IPS-11a (cell line): ENCODE results near the gene CERS1.

Source experiments
- H3K4me3 ChIP-seq: one replicate; pipeline ENCODE4 v1.5.1; 2013; ENCODE audit warnings: low read depth, low read length, control low read depth

CERS1 gene

GRCh38 chr19:18858906-18859646, 36.9 kb downstream of the CERS1 start:
- H3K4me3 ChIP-seq: no peak overlapping the region

- no peak overlapping the region for H3K4me3 ChIP-seq
Observed at GRCh38 chr19:18857223-18857622, 38.7 kb downstream of the CERS1 start.

- no peak overlapping the region for H3K4me3 ChIP-seq
Observed at GRCh38 chr19:18856385-18857126, 39.4 kb downstream of the CERS1 start.

- H3K4me3 ChIP-seq: no peak overlapping the region
Observed at GRCh38 chr19:18855647-18856384, 40.1 kb downstream of the CERS1 start.

- no peak overlapping the region for H3K4me3 ChIP-seq
Observed at GRCh38 chr19:18854982-18855381, 41.0 kb downstream of the CERS1 start.

GRCh38 chr19:18853755-18854427, 42.1 kb downstream of the CERS1 start:
- H3K4me3 ChIP-seq: no peak overlapping the region

- H3K4me3 ChIP-seq: no peak overlapping the region
Observed at GRCh38 chr19:18852648-18853047, 43.3 kb downstream of the CERS1 start.

- H3K4me3 ChIP-seq: no peak overlapping the region
Observed at GRCh38 chr19:18851673-18852325, 44.2 kb downstream of the CERS1 start.

GRCh38 chr19:18850471-18851375, 45.2 kb downstream of the CERS1 start:
- no peak overlapping the region for H3K4me3 ChIP-seq

GRCh38 chr19:18849838-18850400, 46.0 kb downstream of the CERS1 start:
- no peak overlapping the region for H3K4me3 ChIP-seq

- no peak overlapping the region for H3K4me3 ChIP-seq
Observed at GRCh38 chr19:18848878-18849661, 46.9 kb downstream of the CERS1 start.

GRCh38 chr19:18847549-18848463, 48.2 kb downstream of the CERS1 start:
- H3K4me3 ChIP-seq: no peak overlapping the region

GRCh38 chr19:18846862-18847548, 49.0 kb downstream of the CERS1 start:
- no peak overlapping the region for H3K4me3 ChIP-seq

- H3K4me3 ChIP-seq: no peak overlapping the region
Observed at GRCh38 chr19:18845961-18846360, 50.0 kb downstream of the CERS1 start.

- H3K4me3 ChIP-seq: no peak overlapping the region
Observed at GRCh38 chr19:18844806-18845329, 51.1 kb downstream of the CERS1 start.

GRCh38 chr19:18843960-18844359, 52.0 kb downstream of the CERS1 start:
- no peak overlapping the region for H3K4me3 ChIP-seq

GRCh38 chr19:18842166-18842565, 53.8 kb downstream of the CERS1 start:
- H3K4me3 ChIP-seq: no peak overlapping the region
